C1 segment of cervical spinal cord (tissue), 14 donors: ENCODE data around the gene SLC48A1.
A peak's percentile ranks its signal among the peaks of the same experiment; 100 is the strongest.

Source experiments
- DNase-seq, 14 donors: peaks; one replicate each; lab custom pipeline; 2025; lab: John Stamatoyannopoulos, UW

SLC48A1 gene

GRCh38 chr12:47757840-47758583 lies 15.0 kb upstream of the SLC48A1 start:
- peak in 9 of 14 donors; percentile 49 to 71 (median 62) for DNase-seq

- DNase-seq = no peak
These were observed 14.5 kb upstream of the SLC48A1 start for GRCh38 chr12:47758584-47758833.

GRCh38 chr12:47758834-47759690 lies 14.0 kb upstream of the SLC48A1 start, which contains the start of gene RAPGEF3:
RAPGEF3 (minus strand) TSS chr12:47758880; CDS start chr12:47758556, 324 bp downstream.
- peak; percentile 43 to 99 (median 92) for DNase-seq

GRCh38 chr12:47762850-47763465 lies 10.1 kb upstream of the SLC48A1 start:
- DNase-seq = no peak

- DNase-seq = no peak
These were observed 9.3 kb upstream of the SLC48A1 start for GRCh38 chr12:47763481-47764346.

- no peak for DNase-seq
These were observed 6.4 kb upstream of the SLC48A1 start for GRCh38 chr12:47766502-47767215.

- peak in 2 of 14 donors; percentile 20 to 37 for DNase-seq
These were observed 5.8 kb upstream of the SLC48A1 start for GRCh38 chr12:47767216-47767724.

- DNase-seq = no peak
These were observed 4.7 kb upstream of the SLC48A1 start for GRCh38 chr12:47768323-47768811.

- no peak for DNase-seq
These were observed 3.6 kb upstream of the SLC48A1 start for GRCh38 chr12:47769234-47770085.

GRCh38 chr12:47770086-47770726 lies 2.8 kb upstream of the SLC48A1 start:
- DNase-seq = no peak

GRCh38 chr12:47771304-47771703 lies 1.7 kb upstream of the SLC48A1 start:
- no peak for DNase-seq

GRCh38 chr12:47772094-47772660 lies 861 bp upstream of the SLC48A1 start:
- peak in 5 of 14 donors; percentile 19 to 66 (median 39) for DNase-seq

GRCh38 chr12:47772738-47773061 lies 338 bp upstream of the SLC48A1 start:
- DNase-seq = no peak

- DNase-seq = peak in 1 of 14 donors; percentile 65
These were observed 981 bp downstream of the SLC48A1 start for GRCh38 chr12:47773858-47774580.

- peak in 1 of 14 donors; percentile 59 for DNase-seq
These were observed 1.6 kb downstream of the SLC48A1 start for GRCh38 chr12:47774663-47775062.

- peak in 9 of 14 donors; percentile 36 to 73 (median 57) for DNase-seq
These were observed 2.3 kb downstream of the SLC48A1 start for GRCh38 chr12:47775100-47775911.
